Measurements from ENCODE around the gene IL7R. TPM values are rescaled to one million over a fixed set of nuclear protein-coding genes. Genes with fewer than 3 reads are reported as not detected.
A peak's percentile ranks its signal among the peaks of the same experiment; 100 is the strongest.

The IL7R gene
- total RNA-seq, 1 donor from 2014 or later, result not detected

DNA sequence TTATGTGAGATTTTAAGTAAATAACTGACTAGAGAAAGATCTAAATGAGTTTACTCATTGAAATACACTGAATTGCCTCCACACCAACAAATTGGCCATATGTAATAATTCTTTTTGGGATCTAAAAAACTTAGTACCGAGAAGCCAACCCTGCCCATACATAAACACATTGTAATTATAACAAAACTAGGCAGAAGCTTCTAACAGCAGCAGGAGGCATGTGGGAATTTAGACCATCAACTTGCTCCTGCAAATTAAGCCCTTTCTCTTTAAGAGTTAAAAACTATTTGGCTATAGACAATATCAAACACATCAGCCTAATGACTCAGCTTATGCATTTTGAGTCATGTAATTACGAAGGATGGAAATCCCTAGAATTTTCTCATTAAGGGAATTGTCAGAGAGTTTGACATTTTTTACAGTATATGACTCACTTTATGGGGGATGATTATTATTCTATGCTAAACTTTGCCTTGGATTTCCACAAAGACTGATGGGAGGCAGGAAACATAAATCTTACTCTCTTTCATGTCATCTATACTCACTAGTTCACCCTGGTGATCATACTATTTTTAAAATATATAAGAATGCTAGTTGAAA is 1.0 kb downstream of the IL7R start:
- Mint-ChIP-seq H3K36me3 (ENCODE audit: low read depth) (no peaks in the 10 kb centered on the region), H3K27me3 (ENCODE audit: low read depth) (no peaks in the 10 kb centered on the region), H3K9me3 (no peaks in the 10 kb centered on the region), H3K27ac (ENCODE audit: unreplicated experiment) (no peak overlapping the region), H3K4me3 (no peak overlapping the region), H3K4me1 (peaks cover 62% of the 10 kb centered on the region)
- TF ChIP-seq, protein P1, sequence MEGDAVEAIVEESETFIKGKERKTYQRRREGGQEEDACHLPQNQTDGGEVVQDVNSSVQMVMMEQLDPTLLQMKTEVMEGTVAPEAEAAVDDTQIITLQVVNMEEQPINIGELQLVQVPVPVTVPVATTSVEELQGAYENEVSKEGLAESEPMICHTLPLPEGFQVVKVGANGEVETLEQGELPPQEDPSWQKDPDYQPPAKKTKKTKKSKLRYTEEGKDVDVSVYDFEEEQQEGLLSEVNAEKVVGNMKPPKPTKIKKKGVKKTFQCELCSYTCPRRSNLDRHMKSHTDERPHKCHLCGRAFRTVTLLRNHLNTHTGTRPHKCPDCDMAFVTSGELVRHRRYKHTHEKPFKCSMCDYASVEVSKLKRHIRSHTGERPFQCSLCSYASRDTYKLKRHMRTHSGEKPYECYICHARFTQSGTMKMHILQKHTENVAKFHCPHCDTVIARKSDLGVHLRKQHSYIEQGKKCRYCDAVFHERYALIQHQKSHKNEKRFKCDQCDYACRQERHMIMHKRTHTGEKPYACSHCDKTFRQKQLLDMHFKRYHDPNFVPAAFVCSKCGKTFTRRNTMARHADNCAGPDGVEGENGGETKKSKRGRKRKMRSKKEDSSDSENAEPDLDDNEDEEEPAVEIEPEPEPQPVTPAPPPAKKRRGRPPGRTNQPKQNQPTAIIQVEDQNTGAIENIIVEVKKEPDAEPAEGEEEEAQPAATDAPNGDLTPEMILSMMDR (conservative IDR thresholded peaks at IDR 0.05), result no peak
- no peak for DNase-seq (ENCODE audit: low read depth, low spot score)

DNA sequence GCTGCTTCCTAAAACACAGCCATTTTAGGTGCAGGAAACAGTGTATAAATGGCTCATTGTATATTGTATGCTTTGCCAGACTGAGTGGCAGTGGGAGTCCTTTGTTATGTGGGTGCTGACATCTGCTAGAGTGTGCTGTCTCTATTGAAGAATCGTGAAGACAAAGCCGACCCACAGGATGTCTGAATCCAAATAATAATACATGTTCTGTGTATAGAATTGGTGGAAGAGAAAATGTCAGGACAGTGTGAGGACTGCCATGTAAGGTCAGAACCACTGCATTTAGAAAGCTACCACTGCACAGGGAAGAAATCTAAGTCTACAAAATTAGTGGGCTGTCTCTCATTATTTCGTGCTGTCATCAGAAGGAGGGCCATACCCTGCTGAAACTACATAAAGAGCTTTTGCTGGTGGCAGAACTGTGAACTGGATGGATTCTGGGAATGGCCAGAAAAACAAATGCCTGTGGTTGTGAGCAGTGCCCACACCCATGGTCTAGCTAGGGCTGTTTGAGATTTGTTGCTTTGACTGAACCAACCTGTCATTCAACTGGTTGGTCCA is 2.5 kb downstream of the IL7R start:
- DNase-seq (ENCODE audit: low read depth, low spot score), result peak; percentile 3
- H3K4me3 Mint-ChIP-seq, result peak overlapping the region; percentile 48
- H3K9me3 Mint-ChIP-seq, result no peaks in the 10 kb centered on the region
- TF ChIP-seq, protein P1 (conservative IDR thresholded peaks at IDR 0.05), result no peak
- no peaks in the 10 kb centered on the region for H3K27me3 Mint-ChIP-seq (ENCODE audit: low read depth)
- no peaks in the 10 kb centered on the region for H3K36me3 Mint-ChIP-seq (ENCODE audit: low read depth)
- H3K4me1 Mint-ChIP-seq, result peaks cover 50% of the 10 kb centered on the region
- H3K27ac Mint-ChIP-seq (ENCODE audit: unreplicated experiment), result peak overlapping the region; percentile 70

- Mint-ChIP-seq H3K27me3 (ENCODE audit: low read depth) (no peaks in the 10 kb centered on the region), H3K36me3 (ENCODE audit: low read depth) (no peaks in the 10 kb centered on the region), H3K9me3 (peaks cover 2% of the 10 kb centered on the region), H3K4me1 (peaks cover 50% of the 10 kb centered on the region), H3K4me3 (peak overlapping the region; percentile 12), H3K27ac (ENCODE audit: unreplicated experiment) (peak overlapping the region; percentile 55)
- TF ChIP-seq, protein P1 (conservative IDR thresholded peaks at IDR 0.05), result no peak
- DNase-seq (ENCODE audit: low read depth, low spot score), result no peak
These were observed 4.0 kb downstream of the IL7R start for GRCh38 chr5:35860686-35861085.

DNA sequence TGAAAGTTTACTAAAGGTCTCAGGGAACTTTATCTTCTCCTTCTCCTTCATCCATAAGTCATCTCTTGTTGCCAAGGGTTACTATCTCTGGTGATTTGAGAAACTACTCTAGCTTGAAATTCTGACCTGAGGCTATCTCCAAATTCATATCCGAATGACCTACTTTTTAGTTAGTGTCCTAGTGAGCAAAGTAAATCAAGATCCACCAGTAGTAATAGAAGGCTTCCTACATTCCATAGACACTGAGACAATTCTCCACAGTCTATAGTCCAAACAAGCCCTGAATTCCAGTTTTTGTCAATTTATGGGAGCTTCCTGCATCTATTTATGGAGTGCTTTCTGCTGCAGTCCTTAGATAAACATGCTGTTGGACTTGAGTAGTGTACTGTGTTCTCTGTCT is 5.0 kb downstream of the IL7R start:
- Mint-ChIP-seq H3K27me3 (ENCODE audit: low read depth) (no peaks in the 10 kb centered on the region), H3K4me1 (peaks cover 48% of the 10 kb centered on the region), H3K36me3 (ENCODE audit: low read depth) (no peaks in the 10 kb centered on the region), H3K4me3 (no peak overlapping the region), H3K27ac (ENCODE audit: unreplicated experiment) (no peak overlapping the region), H3K9me3 (peaks cover 2% of the 10 kb centered on the region)
- no peak for DNase-seq (ENCODE audit: low read depth, low spot score)
- TF ChIP-seq, protein P1 (conservative IDR thresholded peaks at IDR 0.05), result no peak

DNA sequence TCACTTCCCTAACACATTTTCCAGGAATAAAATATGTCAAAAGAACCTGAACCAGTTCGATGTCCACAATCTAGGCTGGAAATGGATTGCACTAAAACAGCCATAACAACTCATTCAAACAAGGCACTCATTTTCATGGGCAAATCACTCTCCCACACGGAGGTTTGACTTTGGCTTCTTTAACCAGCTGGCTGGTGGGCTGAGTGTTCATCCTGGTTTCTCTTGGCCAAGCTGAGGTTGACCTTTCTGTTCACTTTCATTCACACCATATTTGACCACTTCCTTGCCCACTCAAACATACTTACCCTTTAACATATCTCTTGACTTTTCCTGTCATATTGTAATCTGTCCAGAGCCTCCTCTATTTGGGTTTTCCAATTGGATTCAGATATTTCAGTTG is 5.4 kb downstream of the IL7R start:
- TF ChIP-seq, protein P1 (conservative IDR thresholded peaks at IDR 0.05), result no peak
- no peaks in the 10 kb centered on the region for H3K36me3 Mint-ChIP-seq (ENCODE audit: low read depth)

More for the DNA sequence above, 5.4 kb downstream of the IL7R start:
- H3K9me3 Mint-ChIP-seq, result peaks cover 2% of the 10 kb centered on the region
- no peak for DNase-seq (ENCODE audit: low read depth, low spot score)
- H3K27ac Mint-ChIP-seq (ENCODE audit: unreplicated experiment), result no peak overlapping the region
- H3K27me3 Mint-ChIP-seq (ENCODE audit: low read depth), result no peaks in the 10 kb centered on the region
- no peak overlapping the region for H3K4me3 Mint-ChIP-seq
- H3K4me1 Mint-ChIP-seq, result peaks cover 44% of the 10 kb centered on the region

Data from neural crest cell (in vitro differentiated cells).